Subcutaneous adipose tissue (tissue), 4 donors: Measurements from ENCODE around the gene ATP5F1A. TPM values are rescaled to one million over a fixed set of nuclear protein-coding genes. Genes with fewer than 3 reads are reported as not detected.

Experiments used
- total RNA-seq, 4 donors: library from RNA; depleted of rRNA; stranded (reverse); fragments of >200 nt; gene quantifications; one replicate each; pipeline ENCODE4 v1.1.0, GENCODE V29; 2016
- TF ChIP-seq, protein P1 (sequence below): fragments of 450-650 bp; IDR thresholded peaks from one replicate; pipeline ENCODE4 v1.5.1; 2016; ENCODE audit warnings: low read depth, mild to moderate bottlenecking, control low read depth, antibody characterized with exemption, moderate library complexity

The ATP5F1A gene
- total RNA-seq, 4 donors from 2014 or later, result 301 to 560 (median 391) TPM

DNA sequence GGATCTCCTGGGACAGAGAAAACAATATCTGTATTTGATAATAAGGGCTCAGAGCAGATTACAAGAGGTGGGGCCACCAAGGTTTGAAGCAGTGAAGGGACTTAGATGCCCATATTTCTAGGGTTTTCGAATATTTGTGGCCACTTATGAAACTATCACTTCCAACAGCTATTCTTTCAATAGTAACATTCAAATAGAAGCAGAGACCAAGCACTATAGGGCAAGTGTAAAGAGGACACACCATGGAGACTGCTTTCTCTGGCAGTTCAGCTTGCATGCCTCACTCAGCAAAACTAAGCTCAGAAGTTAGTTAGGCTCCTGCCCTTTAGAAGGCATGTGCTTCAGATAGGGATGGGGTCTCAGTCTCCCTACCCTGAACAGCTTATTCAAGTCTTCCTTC lies 36.3 kb downstream of the ATP5F1A start:
- TF ChIP-seq, protein P1, sequence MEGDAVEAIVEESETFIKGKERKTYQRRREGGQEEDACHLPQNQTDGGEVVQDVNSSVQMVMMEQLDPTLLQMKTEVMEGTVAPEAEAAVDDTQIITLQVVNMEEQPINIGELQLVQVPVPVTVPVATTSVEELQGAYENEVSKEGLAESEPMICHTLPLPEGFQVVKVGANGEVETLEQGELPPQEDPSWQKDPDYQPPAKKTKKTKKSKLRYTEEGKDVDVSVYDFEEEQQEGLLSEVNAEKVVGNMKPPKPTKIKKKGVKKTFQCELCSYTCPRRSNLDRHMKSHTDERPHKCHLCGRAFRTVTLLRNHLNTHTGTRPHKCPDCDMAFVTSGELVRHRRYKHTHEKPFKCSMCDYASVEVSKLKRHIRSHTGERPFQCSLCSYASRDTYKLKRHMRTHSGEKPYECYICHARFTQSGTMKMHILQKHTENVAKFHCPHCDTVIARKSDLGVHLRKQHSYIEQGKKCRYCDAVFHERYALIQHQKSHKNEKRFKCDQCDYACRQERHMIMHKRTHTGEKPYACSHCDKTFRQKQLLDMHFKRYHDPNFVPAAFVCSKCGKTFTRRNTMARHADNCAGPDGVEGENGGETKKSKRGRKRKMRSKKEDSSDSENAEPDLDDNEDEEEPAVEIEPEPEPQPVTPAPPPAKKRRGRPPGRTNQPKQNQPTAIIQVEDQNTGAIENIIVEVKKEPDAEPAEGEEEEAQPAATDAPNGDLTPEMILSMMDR, result no peak

DNA sequence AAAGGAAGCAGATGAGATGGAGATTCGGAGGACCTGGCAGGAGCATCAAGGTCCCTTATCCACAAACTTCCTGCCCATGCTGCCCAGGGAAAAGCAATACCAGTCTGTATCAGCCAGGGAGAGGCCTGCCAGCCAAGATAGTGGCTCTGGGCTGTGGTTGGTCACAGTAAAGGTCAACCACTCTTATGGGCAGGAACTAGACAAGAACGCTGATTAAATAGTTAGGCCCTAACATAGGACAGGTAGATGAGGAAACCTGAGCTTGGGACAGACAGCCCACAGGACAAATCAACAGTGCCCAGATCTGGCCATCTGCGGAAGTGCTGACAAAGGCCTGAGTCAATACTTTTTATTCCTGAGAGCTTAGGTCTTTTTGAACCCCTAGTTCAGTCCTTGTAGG lies 36.7 kb downstream of the ATP5F1A start:
- TF ChIP-seq, protein P1, result no peak

DNA sequence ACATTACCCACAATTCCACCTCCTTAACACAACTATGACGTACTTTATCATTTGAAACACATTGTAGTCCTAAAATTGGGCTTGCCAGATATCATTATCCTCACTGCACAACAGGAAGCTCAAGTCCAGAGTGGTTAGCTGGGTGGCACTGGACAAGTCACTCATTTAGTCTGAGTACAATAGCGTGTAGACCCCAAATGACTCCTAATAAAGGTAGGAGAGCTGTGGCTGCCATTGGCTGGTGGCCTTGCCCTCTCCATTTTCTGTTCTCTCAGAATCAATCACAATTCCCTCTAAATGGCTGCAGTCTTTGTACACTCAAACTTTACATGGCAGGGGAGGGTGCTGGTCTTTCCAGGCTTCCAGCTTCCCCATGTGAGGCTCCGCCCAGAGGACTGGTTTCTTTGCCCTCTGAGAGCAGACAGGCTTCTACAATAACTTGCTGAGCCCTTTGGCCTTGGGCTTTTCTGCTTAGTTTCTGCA lies 37.7 kb downstream of the ATP5F1A start:
- TF ChIP-seq, protein P1, result no peak

DNA sequence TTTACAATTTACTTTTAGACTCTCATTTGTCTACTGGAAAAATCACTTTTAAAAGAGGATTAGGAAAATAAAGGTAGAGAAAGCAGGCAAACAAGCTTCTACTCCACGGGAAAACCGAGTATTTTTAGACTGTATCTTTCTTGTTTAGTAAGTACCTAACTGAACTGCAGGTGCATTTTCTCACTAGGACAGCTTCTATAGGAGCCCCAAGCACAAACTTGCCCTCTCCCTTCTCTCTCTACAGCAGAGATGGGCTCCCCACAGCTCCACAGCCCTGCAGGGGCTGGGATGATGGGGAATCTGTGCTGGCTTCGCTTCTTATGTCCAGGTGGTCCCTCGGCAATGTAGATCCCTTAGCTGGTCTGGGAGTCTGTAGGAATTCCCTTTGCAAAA lies 42.3 kb downstream of the ATP5F1A start:
- TF ChIP-seq, protein P1, result no peak

DNA sequence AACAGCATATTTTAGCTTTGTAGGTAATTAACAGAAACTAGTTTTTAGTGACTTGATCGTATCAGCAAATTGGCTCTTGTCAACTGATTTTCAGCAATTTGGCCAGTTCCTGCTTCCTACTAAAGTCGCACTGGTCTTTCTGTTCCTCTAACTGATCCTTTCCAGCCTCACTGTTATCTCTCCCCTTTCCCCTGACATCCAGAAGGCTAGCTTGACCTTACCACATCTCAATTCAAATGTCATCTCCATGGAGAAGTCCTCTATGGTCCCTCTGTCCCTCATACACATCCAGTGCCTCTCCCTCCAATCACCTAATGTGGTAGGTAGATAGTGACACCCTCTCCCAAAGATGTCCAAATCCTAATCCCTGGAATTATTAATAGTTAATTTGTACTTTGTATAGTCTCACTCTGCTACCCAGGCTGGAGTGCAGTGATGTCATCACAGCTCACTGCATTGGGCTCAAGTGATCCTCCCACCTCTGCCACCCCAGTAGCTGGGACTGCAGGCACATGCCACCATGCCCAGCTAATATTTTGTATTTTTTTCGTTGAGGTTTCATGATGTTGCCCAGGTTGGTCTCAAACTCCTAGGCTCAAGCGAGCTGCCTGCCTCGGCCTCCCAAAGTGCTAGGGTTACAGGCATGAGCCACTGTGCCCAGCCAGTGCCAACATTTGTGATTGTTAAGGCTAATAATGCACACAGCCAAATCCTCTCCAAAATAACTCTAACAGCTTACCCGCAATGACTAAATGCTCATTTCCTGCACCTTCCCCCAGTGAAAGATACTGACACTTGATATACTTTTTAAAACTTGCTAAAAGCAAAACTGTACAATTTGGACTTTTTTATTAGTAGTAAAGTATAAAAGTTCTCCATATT lies 42.9 kb downstream of the ATP5F1A start:
- TF ChIP-seq, protein P1, result no peak

DNA sequence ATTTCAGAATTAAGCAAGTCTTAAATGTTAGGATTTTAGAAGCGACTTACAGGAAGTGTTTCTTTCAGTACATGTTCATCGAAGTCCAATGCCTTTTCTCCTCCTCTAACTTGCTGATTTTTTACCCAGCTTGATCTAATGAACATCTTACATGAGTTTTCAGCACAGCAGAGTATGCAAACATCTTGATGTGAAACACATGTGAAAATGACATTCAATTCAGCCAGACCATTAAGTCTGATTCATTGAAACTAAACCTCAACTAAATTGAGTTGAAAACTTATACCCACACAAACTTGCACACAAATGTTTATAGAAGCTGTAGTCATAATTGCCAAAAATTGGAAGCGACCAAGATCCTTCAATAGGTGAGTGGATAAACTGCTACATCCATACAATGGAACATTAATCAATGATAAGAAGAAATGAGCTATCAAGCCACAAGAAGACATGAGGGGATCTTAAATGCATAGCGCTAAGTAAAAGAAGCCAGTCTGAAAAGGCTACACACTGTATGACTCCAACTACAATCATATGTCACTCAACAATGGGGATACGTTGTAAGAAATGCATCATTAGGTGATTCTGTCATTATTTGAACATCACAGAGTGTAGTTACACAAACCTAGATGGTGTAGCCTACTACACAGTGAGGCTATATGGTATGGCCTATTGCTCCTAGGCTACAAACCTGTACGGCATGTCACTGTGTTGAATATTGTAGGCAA lies 44.6 kb downstream of the ATP5F1A start:
- TF ChIP-seq, protein P1, result no peak

DNA sequence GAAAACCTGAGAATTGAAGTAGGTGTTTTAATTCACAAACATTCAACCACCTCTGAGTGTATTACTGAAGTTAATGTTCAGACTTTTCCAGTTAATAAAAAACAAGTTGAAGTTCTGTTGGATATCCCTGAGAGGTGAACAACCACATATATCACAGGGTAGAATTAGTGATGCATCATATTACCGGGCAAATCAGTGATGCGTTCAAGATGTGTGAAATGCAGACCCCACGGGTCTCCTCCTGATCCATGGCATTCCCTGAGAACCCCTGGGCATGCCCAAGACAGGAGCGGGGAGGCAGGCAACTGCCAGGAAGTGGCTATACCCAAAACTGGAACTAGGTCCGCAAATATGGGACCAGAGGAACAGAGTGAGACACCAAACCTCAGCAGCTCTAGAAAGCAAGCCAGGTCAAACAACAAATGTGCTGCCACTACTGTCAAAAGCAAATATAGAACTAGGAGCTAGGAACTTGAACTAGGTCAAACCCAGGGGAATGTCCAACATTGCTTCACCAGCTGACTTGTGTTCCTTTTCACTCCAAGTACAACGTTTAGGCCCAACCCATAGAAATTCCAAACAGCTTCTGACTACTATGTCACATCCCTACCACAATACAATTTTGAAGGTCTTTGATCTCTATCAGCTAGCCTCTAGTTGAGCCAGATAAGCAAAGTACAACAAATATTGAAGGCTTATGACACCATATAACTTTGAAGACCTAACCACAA lies 46.2 kb downstream of the ATP5F1A start:
- TF ChIP-seq, protein P1, result no peak
